ENCODE results near the gene PGLYRP2. TPM values are rescaled to one million over a fixed set of nuclear protein-coding genes. Genes with fewer than 3 reads are reported as not detected.

Gene PGLYRP2
- total RNA-seq, 1 donor from 2014 or later = not detected

DNA sequence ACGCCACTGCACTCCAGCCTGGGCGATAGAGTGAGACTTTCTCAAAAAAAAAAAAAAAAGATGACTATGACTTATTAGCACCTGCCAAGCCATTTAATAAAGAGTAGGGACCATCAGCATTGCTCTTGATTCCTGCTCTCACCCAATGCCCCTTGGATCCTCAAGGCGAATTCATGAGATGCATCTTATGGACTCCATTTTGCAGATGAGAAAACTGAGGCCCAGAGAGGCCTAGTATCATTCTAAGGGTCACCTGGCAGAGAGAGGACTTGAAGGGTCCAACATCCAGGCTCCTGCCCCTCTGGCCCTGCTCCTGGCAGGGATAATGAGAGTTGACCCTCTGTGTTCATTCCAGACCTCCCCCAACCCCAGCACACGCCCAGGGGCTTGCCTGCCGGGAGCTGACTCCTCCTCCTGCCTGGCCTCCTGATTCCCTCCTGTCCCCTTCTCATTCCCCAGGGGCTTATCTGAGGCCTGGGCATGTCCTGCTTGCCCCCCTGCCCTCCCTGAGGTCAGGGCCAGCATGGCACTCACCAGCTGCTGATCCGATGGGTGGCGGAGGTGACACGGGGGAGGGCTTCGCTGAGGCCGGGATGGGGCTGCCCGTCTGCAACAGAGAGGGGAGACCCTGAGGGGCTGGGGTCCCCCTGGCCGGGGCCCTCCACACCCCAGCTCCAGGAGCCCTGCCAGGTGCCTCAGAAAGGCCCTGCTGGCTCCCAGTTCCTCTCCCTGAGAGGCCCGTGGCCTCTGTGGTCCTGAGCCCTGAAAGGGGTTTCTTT is 37.0 kb downstream of the PGLYRP2 start:
- Histone ChIP-seq H3K9ac (no peak overlapping the region), H3K79me2 (ENCODE audit: low read depth) (no peaks in the 10 kb centered on the region), H3K4me1 (no peaks in the 10 kb centered on the region), H3K27me3 (no peaks in the 10 kb centered on the region), H3K4me3 (no peak overlapping the region), H3K36me3 (no peaks in the 10 kb centered on the region), H4K20me1 (ENCODE audit: low read depth) (no peaks in the 10 kb centered on the region), H3K27ac (no peak overlapping the region), H2AFZ (replicated peaks) (no peak overlapping the region), H3F3A (ENCODE audit: low read depth) (no peaks in the 10 kb centered on the region), H3K4me2 (no peak overlapping the region), H3K9me3 (ENCODE audit: low read depth) (no peaks in the 10 kb centered on the region)
- no peaks in the 10 kb centered on the region for H3K36me3 Mint-ChIP-seq
- TF ChIP-seq EZH2 (IDR thresholded peaks at IDR 0.05) (no peak), EZH2phosphoT487 (IDR thresholded peaks at IDR 0.05) (no peak)
- TF ChIP-seq, protein P1, sequence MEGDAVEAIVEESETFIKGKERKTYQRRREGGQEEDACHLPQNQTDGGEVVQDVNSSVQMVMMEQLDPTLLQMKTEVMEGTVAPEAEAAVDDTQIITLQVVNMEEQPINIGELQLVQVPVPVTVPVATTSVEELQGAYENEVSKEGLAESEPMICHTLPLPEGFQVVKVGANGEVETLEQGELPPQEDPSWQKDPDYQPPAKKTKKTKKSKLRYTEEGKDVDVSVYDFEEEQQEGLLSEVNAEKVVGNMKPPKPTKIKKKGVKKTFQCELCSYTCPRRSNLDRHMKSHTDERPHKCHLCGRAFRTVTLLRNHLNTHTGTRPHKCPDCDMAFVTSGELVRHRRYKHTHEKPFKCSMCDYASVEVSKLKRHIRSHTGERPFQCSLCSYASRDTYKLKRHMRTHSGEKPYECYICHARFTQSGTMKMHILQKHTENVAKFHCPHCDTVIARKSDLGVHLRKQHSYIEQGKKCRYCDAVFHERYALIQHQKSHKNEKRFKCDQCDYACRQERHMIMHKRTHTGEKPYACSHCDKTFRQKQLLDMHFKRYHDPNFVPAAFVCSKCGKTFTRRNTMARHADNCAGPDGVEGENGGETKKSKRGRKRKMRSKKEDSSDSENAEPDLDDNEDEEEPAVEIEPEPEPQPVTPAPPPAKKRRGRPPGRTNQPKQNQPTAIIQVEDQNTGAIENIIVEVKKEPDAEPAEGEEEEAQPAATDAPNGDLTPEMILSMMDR (IDR thresholded peaks at IDR 0.05) = no peak
- no peaks in the 10 kb centered on the region for H3K4me1 Mint-ChIP-seq
- H3K27me3 Mint-ChIP-seq (ENCODE audit: insufficient read depth, low read depth) = peaks cover 8% of the 10 kb centered on the region
- H3K4me3 Mint-ChIP-seq = no peak overlapping the region
- no peak for DNase-seq (ENCODE audit: low spot score)
- no peak overlapping the region for H3K27ac Mint-ChIP-seq
- no peaks in the 10 kb centered on the region for H3K9me3 Mint-ChIP-seq

GRCh38 chr19:15441317-15441716 is 38.0 kb downstream of the PGLYRP2 start:
- no peaks in the 10 kb centered on the region for H3K4me1 Mint-ChIP-seq
- no peaks in the 10 kb centered on the region for H4K20me1 ChIP-seq (ENCODE audit: low read depth)
- no peak for DNase-seq (ENCODE audit: low spot score)
- no peak overlapping the region for H3K27ac Mint-ChIP-seq
- H3K4me3 ChIP-seq = no peak overlapping the region
- H3K4me3 Mint-ChIP-seq = no peak overlapping the region
- no peaks in the 10 kb centered on the region for H3K36me3 Mint-ChIP-seq
- no peak overlapping the region for H2AFZ ChIP-seq (replicated peaks)
- no peaks in the 10 kb centered on the region for H3K27me3 ChIP-seq
- H3K4me2 ChIP-seq = no peak overlapping the region
- peaks cover 7% of the 10 kb centered on the region for H3K27me3 Mint-ChIP-seq (ENCODE audit: insufficient read depth, low read depth)
- H3K27ac ChIP-seq = no peak overlapping the region
- TF ChIP-seq, protein P1 (IDR thresholded peaks at IDR 0.05) = no peak
- TF ChIP-seq EZH2 (IDR thresholded peaks at IDR 0.05) (no peak), EZH2phosphoT487 (IDR thresholded peaks at IDR 0.05) (no peak)
- H3K79me2 ChIP-seq (ENCODE audit: low read depth) = no peaks in the 10 kb centered on the region
- no peaks in the 10 kb centered on the region for H3K9me3 Mint-ChIP-seq
- H3K36me3 ChIP-seq = no peaks in the 10 kb centered on the region
- H3K9me3 ChIP-seq (ENCODE audit: low read depth) = no peaks in the 10 kb centered on the region
- no peaks in the 10 kb centered on the region for H3F3A ChIP-seq (ENCODE audit: low read depth)
- H3K4me1 ChIP-seq = no peaks in the 10 kb centered on the region
- no peak overlapping the region for H3K9ac ChIP-seq

DNA sequence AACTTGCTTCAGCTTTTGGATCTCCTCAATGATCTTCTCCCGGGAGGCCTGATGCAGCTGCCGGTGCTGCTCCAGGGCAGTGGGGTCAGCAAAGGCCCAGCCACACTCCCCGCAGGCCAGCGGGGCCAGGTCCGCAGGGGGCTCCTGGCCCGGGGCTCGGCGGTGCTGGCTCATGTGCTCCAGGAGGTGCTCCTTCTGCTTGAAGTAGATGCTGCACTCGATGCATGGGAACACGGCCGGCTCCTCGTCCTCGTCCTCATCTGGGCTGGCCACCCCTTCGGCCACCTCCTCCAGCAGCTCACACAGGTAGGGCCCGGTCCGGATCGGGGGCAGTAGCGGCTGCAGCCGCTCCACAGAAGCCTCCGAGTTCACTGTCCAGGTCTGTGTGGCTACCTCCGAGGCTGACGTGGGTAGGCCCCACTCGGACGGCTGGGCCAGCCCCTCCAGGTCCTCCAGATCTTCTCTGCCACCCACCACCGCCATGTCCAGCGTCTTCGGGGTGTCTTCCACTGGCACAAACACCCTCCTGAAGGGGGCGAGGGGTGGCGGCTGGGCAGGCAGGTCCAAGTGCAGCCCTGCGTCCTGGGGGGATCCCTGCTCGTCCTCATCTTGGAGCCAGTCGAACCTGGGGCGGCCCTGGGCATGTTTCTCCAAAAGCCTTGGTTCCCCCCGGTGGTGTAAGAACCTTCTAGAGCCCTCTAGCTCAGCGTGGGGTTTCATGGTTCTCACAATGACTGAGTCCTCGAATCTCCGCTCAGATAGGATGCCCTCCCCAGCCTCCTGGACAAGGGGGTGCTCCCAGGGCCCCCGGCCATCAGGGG is 39.3 kb downstream of the PGLYRP2 start:
- H3K36me3 Mint-ChIP-seq = no peaks in the 10 kb centered on the region
- Histone ChIP-seq H3F3A (ENCODE audit: low read depth) (no peaks in the 10 kb centered on the region), H4K20me1 (ENCODE audit: low read depth) (no peaks in the 10 kb centered on the region), H3K4me1 (no peaks in the 10 kb centered on the region), H3K9me3 (ENCODE audit: low read depth) (no peaks in the 10 kb centered on the region), H3K36me3 (no peaks in the 10 kb centered on the region), H3K27me3 (no peaks in the 10 kb centered on the region), H3K4me2 (no peak overlapping the region), H2AFZ (replicated peaks) (no peak overlapping the region), H3K9ac (no peak overlapping the region), H3K79me2 (ENCODE audit: low read depth) (no peaks in the 10 kb centered on the region), H3K27ac (no peak overlapping the region), H3K4me3 (no peak overlapping the region)
- peaks cover 7% of the 10 kb centered on the region for H3K27me3 Mint-ChIP-seq (ENCODE audit: insufficient read depth, low read depth)
- H3K4me3 Mint-ChIP-seq = no peak overlapping the region
- no peaks in the 10 kb centered on the region for H3K9me3 Mint-ChIP-seq
- no peaks in the 10 kb centered on the region for H3K4me1 Mint-ChIP-seq
- DNase-seq (ENCODE audit: low spot score) = no peak
- TF ChIP-seq, protein P1 (IDR thresholded peaks at IDR 0.05) = no peak
- TF ChIP-seq EZH2 (IDR thresholded peaks at IDR 0.05) (no peak), EZH2phosphoT487 (IDR thresholded peaks at IDR 0.05) (no peak)
- H3K27ac Mint-ChIP-seq = no peak overlapping the region

Measured in neural progenitor cell (in vitro differentiated cells).